Camera-type eye (tissue), 1 donor: ENCODE measurements around the gene GPSM1. TPM values are rescaled to one million over a fixed set of nuclear protein-coding genes. Genes with fewer than 3 reads are reported as not detected.

Experiments
- total RNA-seq: library from RNA; depleted of rRNA; stranded (reverse); fragments of >200 nt; gene quantifications from one replicate; pipeline ENCODE4 v1.2.3, GENCODE V29; 2014

GPSM1 gene, protein sequence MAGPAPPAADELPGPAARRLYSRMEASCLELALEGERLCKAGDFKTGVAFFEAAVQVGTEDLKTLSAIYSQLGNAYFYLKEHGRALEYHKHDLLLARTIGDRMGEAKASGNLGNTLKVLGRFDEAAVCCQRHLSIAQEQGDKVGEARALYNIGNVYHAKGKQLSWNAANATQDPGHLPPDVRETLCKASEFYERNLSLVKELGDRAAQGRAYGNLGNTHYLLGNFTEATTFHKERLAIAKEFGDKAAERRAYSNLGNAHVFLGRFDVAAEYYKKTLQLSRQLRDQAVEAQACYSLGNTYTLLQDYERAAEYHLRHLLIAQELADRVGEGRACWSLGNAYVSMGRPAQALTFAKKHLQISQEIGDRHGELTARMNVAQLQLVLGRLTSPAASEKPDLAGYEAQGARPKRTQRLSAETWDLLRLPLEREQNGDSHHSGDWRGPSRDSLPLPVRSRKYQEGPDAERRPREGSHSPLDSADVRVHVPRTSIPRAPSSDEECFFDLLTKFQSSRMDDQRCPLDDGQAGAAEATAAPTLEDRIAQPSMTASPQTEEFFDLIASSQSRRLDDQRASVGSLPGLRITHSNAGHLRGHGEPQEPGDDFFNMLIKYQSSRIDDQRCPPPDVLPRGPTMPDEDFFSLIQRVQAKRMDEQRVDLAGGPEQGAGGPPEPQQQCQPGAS
- 98.5 TPM for total RNA-seq

DNA sequence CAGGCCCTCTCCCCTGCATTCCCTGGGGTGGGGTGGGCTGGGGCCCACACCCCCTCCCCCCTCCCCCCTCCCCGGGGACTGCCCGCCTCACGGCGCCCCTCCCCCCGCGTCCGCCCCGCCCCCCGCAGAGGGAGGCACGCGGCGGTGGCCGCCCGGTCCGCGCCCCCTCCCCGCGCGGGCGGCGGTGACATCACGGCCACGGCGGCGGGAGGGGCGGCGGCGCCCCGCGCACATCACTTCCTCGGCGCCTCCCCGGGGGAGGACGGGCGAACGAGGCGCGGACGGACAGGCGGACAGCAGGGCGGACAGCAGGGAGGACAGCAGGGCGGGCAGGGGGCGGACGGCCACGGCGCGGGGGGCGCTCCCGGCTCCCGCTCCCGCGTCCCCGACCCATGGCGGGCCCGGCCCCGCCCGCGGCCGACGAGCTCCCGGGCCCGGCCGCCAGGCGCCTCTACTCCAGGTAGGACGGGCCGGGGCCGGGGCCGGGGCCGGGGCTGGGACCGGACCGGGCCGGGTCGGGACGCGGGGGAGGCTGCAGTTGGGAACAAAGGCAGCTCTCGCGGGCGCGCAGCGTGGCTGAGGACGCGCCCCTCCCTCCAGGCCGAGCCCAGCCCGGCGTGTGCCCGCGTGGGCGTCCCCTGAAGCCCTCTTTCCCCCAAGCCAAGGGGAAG lies at the start of gene GPSM1:
Gene GPSM1, plus strand, starts transcription at position 236 of the 671 bp plus-strand sequence. Its CDS starts 157 bp downstream, at position 393.

DNA sequence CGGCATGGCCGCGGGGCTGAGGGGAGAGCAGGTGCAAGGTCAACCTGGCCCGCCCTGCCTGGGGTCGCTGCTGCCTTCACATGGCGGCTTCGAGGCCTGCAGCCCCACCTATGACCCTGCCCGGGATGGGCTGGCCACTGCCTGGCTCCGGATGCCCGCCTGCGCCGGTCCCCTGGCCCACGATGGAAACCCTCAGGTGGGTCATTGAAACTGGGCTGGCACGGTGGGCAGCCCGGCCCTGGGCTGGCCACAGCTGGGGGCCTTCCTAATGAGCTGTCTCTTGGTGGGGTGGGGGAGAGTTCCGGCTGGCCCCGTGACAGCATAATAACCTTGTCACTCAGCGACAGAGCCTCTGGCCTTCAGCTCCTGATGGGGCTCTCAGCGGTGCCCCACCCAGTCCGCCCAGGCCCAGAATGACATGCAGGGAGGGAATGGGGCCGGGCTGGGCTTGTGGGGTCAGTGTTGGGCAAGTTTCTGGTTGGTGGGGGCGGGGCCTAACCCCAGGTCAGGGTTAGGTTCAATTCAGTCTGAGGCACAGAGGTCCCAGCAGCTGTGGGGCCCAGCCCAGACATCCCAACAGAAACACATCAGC lies 23.4 kb upstream of the GPSM1 start, which contains the start of gene CCDC187:
Gene CCDC187, minus strand, starts transcription at position 270 of the 592 bp plus-strand sequence. Its CDS starts 264 bp downstream, at position 6.

DNA sequence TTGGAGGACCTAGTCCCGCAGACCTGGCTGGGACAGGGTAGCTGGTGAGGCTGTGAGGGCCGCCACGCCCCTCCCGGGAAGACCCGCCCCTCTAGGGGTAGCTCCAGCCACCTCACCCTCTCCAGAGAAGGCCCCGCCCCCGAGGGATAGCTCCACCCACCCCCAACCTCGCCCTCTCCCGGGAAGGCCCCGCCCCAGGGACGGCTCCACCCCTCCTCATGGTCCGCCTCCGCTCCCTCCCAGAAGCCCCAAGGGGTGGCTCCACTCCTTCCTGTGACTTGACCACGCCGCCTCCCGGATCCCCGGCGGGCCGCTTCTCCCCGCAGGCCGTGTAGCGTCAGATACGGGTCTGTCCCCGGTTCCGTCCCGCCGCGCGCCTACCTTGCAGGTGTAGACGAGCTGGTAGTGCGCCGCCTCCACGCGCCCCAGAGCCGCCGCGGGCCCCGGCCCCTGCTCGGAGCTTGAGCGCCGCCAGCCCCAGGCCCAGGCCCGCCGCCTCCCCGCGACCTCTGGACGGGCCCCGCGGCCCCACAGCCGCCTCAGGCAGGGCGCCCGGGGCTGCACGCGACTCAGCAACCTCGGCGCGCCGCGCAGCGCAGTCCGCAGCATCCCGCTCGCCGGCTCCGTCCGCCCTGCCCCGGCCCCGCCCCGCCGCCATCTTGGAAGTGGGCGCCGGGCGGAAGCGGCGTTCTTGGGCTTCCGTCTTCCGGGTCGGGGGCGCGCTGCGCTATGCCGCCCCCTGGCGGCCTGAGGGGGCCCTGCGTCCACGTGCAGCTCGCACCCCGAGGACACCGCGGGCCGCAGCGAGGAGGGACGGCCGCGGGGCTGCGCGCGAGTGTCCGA lies 36.0 kb downstream of the GPSM1 start, which contains the start of gene DNLZ:
Gene DNLZ, minus strand, starts transcription at position 639 of the 843 bp plus-strand sequence. Its CDS starts 30 bp downstream, at position 609.

DNA sequence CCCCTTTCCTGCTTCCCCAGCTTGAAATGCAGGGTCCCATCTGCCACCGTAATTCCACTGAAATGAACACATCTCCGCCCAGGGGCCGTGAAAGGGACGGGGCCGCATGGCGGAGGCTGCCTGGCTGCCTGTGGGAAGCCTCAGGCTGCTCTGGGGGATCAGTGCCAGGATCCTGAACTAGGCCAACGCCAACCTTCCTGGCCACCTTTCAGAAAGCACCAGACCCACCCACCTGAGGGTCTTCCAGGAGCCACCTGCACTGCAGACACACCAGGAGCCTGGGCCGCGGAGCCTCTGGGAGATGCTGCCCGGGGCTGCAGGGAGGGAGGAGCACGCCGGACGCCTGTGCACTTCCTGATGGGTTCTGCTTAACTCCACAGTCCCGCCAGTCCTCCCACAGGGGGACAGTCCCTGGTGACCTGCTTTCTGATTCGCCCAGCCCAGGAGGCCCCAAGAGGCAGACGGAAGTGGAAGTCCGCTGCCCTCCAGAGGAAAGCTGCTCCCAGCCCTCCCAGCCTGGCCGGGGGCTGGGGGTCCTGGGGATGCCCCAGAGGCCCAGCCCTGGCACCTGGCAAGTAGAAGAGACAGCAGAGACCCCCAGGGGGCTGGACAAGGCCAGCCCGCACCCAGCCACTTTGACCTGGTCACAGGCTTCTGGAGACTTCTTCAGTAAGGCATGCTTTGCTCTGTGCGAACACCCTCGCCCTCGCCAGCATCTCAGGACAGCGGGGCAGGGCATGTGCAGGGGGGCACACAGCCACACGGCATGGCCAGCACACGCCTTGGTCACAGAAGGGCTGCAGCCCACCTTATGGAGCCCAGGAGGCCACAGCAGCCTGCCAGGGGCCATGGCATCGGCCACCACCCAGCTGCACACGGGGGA lies 46.2 kb downstream of the GPSM1 start, which contains the start of gene CARD9:
Gene CARD9, minus strand, starts transcription at position 370 of the 883 bp plus-strand sequence. CDS start 1,591 bp downstream, outside the sequence.

DNA sequence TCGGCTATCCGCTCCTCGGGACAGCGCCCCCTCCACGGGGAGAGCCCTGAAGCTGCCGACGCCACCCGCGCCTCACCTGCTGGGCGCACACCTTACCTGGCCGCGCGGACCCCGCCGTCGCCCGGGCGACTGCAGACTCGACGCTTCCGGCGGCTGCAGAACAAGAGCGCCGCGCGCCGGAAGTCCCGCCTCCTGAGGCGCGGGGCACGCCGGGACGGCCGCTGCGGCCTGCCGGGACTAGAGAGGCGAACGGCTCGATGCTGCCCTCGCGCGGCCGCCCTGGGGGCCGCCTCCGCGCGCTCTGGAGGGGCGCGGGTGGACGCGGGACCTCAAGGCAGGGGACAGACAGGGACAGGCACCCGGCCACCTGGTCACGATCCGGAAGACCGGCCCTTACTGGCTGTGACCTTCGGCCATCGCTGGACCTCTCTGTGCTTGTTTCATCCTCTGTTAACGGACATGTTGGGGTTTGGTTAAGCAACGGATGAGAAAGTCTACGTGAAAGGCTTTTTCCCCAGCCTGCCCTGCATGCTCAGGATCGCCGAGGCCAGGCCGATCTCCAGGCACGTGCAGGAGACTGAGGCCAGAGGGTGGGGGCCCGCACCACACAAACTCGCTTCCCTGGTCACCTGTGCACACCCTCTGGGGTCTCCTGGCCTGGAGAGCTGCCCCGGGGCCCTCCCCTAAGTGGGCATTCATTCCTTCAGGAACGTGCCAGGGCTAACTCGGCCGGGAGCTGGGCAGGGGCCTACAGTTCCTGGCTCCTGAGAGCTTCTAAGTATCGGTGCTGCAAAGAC lies 72.9 kb downstream of the GPSM1 start, which contains the start of gene SNAPC4:
Gene SNAPC4, minus strand, starts transcription at position 133 of the 797 bp plus-strand sequence. CDS start 1,742 bp downstream, outside the sequence.

Other genes with a start within 250 kb of the GPSM1 start
- gene NACC2, start 232.2 kb upstream of the GPSM1 start, total RNA-seq, result 9.8 TPM
- 23.4 TPM for gene TMEM250, start 208.7 kb upstream of the GPSM1 start, total RNA-seq
- 18.5 TPM for gene LHX3, start 122.4 kb upstream of the GPSM1 start, total RNA-seq
- gene QSOX2, start 81.7 kb upstream of the GPSM1 start, total RNA-seq, result 20.5 TPM
- gene CCDC187, start 23.4 kb upstream of the GPSM1 start, total RNA-seq, result 0.66 TPM
- gene DNLZ, start 36.2 kb downstream of the GPSM1 start, total RNA-seq, result 4.3 TPM
- 7.9 TPM for gene CARD9, start 46.1 kb downstream of the GPSM1 start, total RNA-seq
- 14.7 TPM for gene SNAPC4, start 72.6 kb downstream of the GPSM1 start, total RNA-seq
- gene ENTR1, start 83.1 kb downstream of the GPSM1 start, total RNA-seq, result 25.7 TPM
- 53.7 TPM for gene PMPCA, start 83.1 kb downstream of the GPSM1 start, total RNA-seq
- 11.9 TPM for gene INPP5E, start 112.3 kb downstream of the GPSM1 start, total RNA-seq
- gene SEC16A, start 155.5 kb downstream of the GPSM1 start, total RNA-seq, result 53.3 TPM
- 156 TPM for gene NOTCH1, start 218.5 kb downstream of the GPSM1 start, total RNA-seq